Measurements from ENCODE around the gene CEP41. TPM values are rescaled to one million over a fixed set of nuclear protein-coding genes. Genes with fewer than 3 reads are reported as not detected.
"Not testable (repeated sequence)": the region's sequence is repeated elsewhere in the genome, so short reads cannot be mapped to it uniquely, and the experiment has no call there.

CEP41 gene
- polyA plus RNA-seq, 3 donors = 2.9 to 8.5 (median 7.2) TPM

- no peak for TF ChIP-seq CTCF (IDR thresholded peaks at IDR 0.05)
- Histone ChIP-seq H3K27me3 (ENCODE audit: control insufficient read depth in 2 of 2, insufficient read depth in 2 of 2, low read length in 2 of 2) (no peaks in the 10 kb centered on the region), H3K27ac (ENCODE audit: low read depth in 1 of 2, low read length in 2 of 2) (no peak overlapping the region), H2AFZ (ENCODE audit: insufficient read depth, low read depth, low read length, poor library complexity, severe bottlenecking) (no peak overlapping the region), H3K4me3 (replicated peaks in 1 of 3; ENCODE audit: low read depth in 2 of 3, low read length in 3 of 3) (no peak overlapping the region), H3K9me3 (replicated peaks in 1 of 2; ENCODE audit: control insufficient read depth in 1 of 2, insufficient read depth in 1 of 2, low read length in 2 of 2) (peaks cover 5 to 18% of the 10 kb centered on the region in 2 donors), H3K79me2 (ENCODE audit: insufficient read depth, low read length) (no peaks in the 10 kb centered on the region), H3K4me1 (ENCODE audit: control insufficient read depth in 1 of 2, insufficient read depth in 2 of 2, low read length in 2 of 2) (peaks cover 4 to 5% of the 10 kb centered on the region in 2 donors), H3K9ac (ENCODE audit: insufficient read depth, low read length, poor library complexity, severe bottlenecking) (no peak overlapping the region), H3K4me2 (replicated peaks; ENCODE audit: extremely low read depth, low read length, poor library complexity, severe bottlenecking) (no peak overlapping the region), H3K36me3 (replicated peaks in 1 of 2; ENCODE audit: control insufficient read depth in 1 of 2, insufficient read depth in 2 of 2, low read length in 2 of 2) (no peaks in the 10 kb centered on the region), H4K20me1 (ENCODE audit: insufficient read depth, low read length) (no peaks in the 10 kb centered on the region)
- Mint-ChIP-seq H3K4me3 (no peak overlapping the region), H3K27ac (no peak overlapping the region), H3K27me3 (ENCODE audit: low read depth in 3 of 3) (peaks cover 0 to 8% (median 7%) of the 10 kb centered on the region in 3 donors), H3K9me3 (peaks cover 9 to 23% (median 13%) of the 10 kb centered on the region in 7 donors), H3K36me3 (no peaks in the 10 kb centered on the region), H3K4me1 (peaks cover 5% of the 10 kb centered on the region)
- WGBS (ENCODE audit: insufficient coverage) = 91% methylated on average over 7 of the region's 7 CpGs
- intact Hi-C loops (cut with micrococcal nuclease) = no loop called here
- no peak for DNase-seq
Observed at GRCh38 chr7:130379019-130379418, 61.8 kb downstream of the CEP41 start.

- peaks cover 7 to 23% (median 13%) of the 10 kb centered on the region in 7 donors for H3K9me3 Mint-ChIP-seq
- peaks cover 5 to 18% of the 10 kb centered on the region in 2 donors for H3K9me3 ChIP-seq (replicated peaks in 1 of 2; ENCODE audit: control insufficient read depth in 1 of 2, insufficient read depth in 1 of 2, low read length in 2 of 2)
- H3K27me3 ChIP-seq (ENCODE audit: control insufficient read depth in 2 of 2, insufficient read depth in 2 of 2, low read length in 2 of 2) = no peaks in the 10 kb centered on the region
- no peak overlapping the region for H3K27ac Mint-ChIP-seq
- H3K9ac ChIP-seq (ENCODE audit: insufficient read depth, low read length, poor library complexity, severe bottlenecking) = no peak overlapping the region
- no peaks in the 10 kb centered on the region for H3K36me3 Mint-ChIP-seq
- H3K27ac ChIP-seq (ENCODE audit: low read depth in 1 of 2, low read length in 2 of 2) = no peak overlapping the region
- no peaks in the 10 kb centered on the region for H3K4me1 Mint-ChIP-seq
- H3K4me2 ChIP-seq (replicated peaks; ENCODE audit: extremely low read depth, low read length, poor library complexity, severe bottlenecking) = no peak overlapping the region
- no peak overlapping the region for H3K4me3 ChIP-seq (replicated peaks in 1 of 3; ENCODE audit: low read depth in 2 of 3, low read length in 3 of 3)
- no peaks in the 10 kb centered on the region for H3K36me3 ChIP-seq (replicated peaks in 1 of 2; ENCODE audit: control insufficient read depth in 1 of 2, insufficient read depth in 2 of 2, low read length in 2 of 2)
- no peaks in the 10 kb centered on the region for H4K20me1 ChIP-seq (ENCODE audit: insufficient read depth, low read length)
- no peak for TF ChIP-seq CTCF (IDR thresholded peaks at IDR 0.05)
- H3K4me1 ChIP-seq (ENCODE audit: control insufficient read depth in 1 of 2, insufficient read depth in 2 of 2, low read length in 2 of 2) = no peaks in the 10 kb centered on the region
- intact Hi-C loops (cut with micrococcal nuclease) = no loop called here
- H3K79me2 ChIP-seq (ENCODE audit: insufficient read depth, low read length) = no peaks in the 10 kb centered on the region
- H3K27me3 Mint-ChIP-seq (ENCODE audit: low read depth in 3 of 3) = peaks cover 0 to 8% (median 5%) of the 10 kb centered on the region in 3 donors
- DNase-seq = no peak
- 83% methylated on average over 6 of the region's 6 CpGs for WGBS (ENCODE audit: insufficient coverage)
- H2AFZ ChIP-seq (ENCODE audit: insufficient read depth, low read depth, low read length, poor library complexity, severe bottlenecking) = no peak overlapping the region
- H3K4me3 Mint-ChIP-seq = no peak overlapping the region
Observed at GRCh38 chr7:130377178-130377577, 63.6 kb downstream of the CEP41 start.

- H3K4me1 Mint-ChIP-seq; H3K36me3 Mint-ChIP-seq; DNase-seq; H4K20me1 ChIP-seq (ENCODE audit: insufficient read depth, low read length); H3K4me2 ChIP-seq (replicated peaks; ENCODE audit: extremely low read depth, low read length, poor library complexity, severe bottlenecking); H3K27me3 Mint-ChIP-seq (ENCODE audit: low read depth in 3 of 3); H3K4me3 Mint-ChIP-seq; H3K9ac ChIP-seq (ENCODE audit: insufficient read depth, low read length, poor library complexity, severe bottlenecking); H2AFZ ChIP-seq (ENCODE audit: insufficient read depth, low read depth, low read length, poor library complexity, severe bottlenecking); intact Hi-C loops (cut with micrococcal nuclease); H3K27ac ChIP-seq (ENCODE audit: low read depth in 1 of 2, low read length in 2 of 2); H3K36me3 ChIP-seq (replicated peaks in 1 of 2; ENCODE audit: control insufficient read depth in 1 of 2, insufficient read depth in 2 of 2, low read length in 2 of 2); H3K27me3 ChIP-seq (ENCODE audit: control insufficient read depth in 2 of 2, insufficient read depth in 2 of 2, low read length in 2 of 2); H3K79me2 ChIP-seq (ENCODE audit: insufficient read depth, low read length); H3K4me3 ChIP-seq (replicated peaks in 1 of 3; ENCODE audit: low read depth in 2 of 3, low read length in 3 of 3); H3K27ac Mint-ChIP-seq; H3K4me1 ChIP-seq (ENCODE audit: control insufficient read depth in 1 of 2, insufficient read depth in 2 of 2, low read length in 2 of 2): not testable (repeated sequence)
- 67% methylated on average over 1 of the region's 1 CpG for WGBS (ENCODE audit: insufficient coverage)
- peaks cover 5 to 18% of the 10 kb centered on the region in 2 donors for H3K9me3 ChIP-seq (replicated peaks in 1 of 2; ENCODE audit: control insufficient read depth in 1 of 2, insufficient read depth in 1 of 2, low read length in 2 of 2)
- H3K9me3 Mint-ChIP-seq = peaks cover 7 to 23% (median 13%) of the 10 kb centered on the region in 7 donors
Observed at GRCh38 chr7:130376461-130376860, 64.4 kb downstream of the CEP41 start.

All from CD14-positive monocyte (primary cell).